Fibroblast of pulmonary artery (primary cell): ENCODE data around the gene TBCCD1.
A peak's percentile ranks its signal among the peaks of the same experiment; 100 is the strongest.
"Not testable (repeated sequence)": the region's sequence is repeated elsewhere in the genome, so short reads cannot be mapped to it uniquely, and the experiment has no call there.

Experiments
- DNase-seq: peaks from one replicate; pipeline ENCODE4 v3.0.0-alpha.2; 2010; ENCODE audit warnings: low read depth
- H3K4me3 ChIP-seq: replicated peaks from 2 replicates; pipeline ENCODE4 v1.5.1; 2011; ENCODE audit warnings: low read depth, mild to moderate bottlenecking, control low read depth, low read length, moderate library complexity
- CTCF ChIP-seq: IDR thresholded peaks from 2 replicates; pipeline ENCODE4 v1.5.1; 2011; ENCODE audit warnings: mild to moderate bottlenecking, control low read depth, low read length, inconsistent platforms; ENCODE audit errors: missing control alignments

TBCCD1 gene

GRCh38 chr3:186571644-186572013 is 4.5 kb upstream of the TBCCD1 start:
- no peak for DNase-seq

DNA sequence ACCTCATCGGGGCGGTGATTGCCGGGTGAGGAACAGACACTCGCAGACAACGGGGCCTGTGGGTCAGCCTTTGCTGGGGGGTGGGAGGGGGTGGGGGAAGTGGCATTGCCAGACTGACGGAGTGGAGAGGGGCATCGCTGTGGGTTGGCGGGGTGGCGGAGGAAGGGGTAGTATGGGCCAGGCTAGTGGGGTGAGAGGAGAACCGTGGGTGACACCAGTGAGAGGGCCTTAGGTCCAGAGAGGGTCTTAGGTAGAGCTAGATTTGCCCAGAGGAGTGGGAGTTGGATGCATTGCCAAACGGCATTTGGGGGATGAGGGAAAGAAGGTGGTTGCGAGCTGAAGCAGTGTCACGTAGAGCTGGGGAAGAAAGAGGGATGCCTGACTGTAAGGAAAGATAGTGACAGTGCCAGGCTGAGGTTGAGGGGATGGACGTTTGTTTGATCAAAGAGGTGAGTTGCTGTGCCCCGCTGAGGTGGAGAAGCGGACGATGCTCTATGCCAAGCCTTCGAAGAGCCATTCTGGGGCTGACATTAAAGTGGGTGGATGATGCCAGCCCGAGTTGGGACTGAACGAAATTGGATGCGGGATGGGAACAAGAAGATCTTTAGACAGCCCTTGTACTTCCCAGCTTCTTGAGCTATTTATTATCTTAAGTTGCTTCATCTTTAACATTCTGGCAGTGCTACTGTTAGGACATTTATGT is 4.0 kb upstream of the TBCCD1 start:
- DNase-seq: no peak
- no peak for TF ChIP-seq CTCF
- H3K4me3 ChIP-seq: peak overlapping the region; percentile 89

More at GRCh38 chr3:186571644-186572013, 4.5 kb upstream of the TBCCD1 start:
- no peak for TF ChIP-seq CTCF
- peak overlapping the region; percentile 89 for H3K4me3 ChIP-seq

DNA sequence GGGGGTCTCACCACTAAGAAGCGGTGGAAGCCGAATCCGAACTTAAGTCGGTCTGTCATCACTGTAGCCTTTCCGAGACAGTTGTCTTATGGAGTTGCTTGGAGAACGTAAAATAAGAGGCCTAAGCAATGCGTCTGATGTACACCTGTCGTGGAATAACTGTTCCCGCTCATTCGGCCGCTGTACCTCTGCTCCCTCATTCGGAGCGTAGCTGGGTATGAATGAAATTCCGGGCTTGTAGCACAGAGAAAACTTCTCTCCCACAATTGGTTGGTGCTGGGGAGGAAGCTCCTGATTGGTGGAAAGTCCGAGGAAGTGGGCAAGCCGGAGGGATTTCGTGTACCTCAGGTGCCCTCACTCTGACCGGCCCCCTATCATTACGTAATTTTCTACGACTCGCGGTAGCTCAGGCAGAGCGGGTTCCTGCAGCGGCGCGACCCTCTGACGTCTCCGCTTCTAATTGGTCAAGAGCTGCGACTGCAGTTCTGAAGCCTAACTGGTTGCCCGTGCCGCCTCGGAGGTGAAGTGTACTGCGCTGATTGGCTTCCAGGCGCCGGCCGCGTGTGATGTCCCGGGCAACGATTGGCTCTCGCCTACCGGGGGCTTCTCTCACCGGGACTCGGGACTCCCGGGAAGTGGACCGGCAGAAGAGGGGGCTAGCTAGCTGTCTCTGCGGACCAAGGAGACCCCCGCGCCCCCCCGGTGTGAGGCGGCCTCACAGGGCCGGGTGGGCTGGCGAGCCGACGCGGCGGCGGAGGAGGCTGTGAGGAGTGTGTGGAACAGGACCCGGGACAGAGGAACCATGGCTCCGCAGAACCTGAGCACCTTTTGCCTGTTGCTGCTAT is 3.2 kb upstream of the TBCCD1 start, which contains the start of gene DNAJB11:
Gene DNAJB11 (plus strand): TSS at position 625 of the 845 bp plus-strand sequence. CDS start 178 bp downstream, at position 803.
- DNase-seq: peak; percentile 100
- H3K4me3 ChIP-seq: peak within 1 kb of the TSS; percentile 89
- no peak for TF ChIP-seq CTCF

DNA sequence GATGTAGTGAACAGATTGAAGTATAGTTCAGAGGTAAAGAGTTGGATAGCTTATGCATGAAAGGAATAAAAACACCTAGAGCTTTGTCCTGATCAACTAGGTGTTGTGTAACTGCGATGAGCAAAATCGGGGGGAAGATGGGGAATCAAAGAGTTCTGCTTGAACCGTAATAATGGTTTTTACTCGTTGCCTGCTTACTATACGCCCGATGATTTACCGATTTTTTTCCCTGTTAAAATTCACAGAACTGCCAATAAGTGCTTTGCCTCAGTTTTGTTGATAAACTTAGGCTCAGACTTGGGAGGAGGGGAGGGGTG is 2.6 kb upstream of the TBCCD1 start:
- DNase-seq: no peak

DNA sequence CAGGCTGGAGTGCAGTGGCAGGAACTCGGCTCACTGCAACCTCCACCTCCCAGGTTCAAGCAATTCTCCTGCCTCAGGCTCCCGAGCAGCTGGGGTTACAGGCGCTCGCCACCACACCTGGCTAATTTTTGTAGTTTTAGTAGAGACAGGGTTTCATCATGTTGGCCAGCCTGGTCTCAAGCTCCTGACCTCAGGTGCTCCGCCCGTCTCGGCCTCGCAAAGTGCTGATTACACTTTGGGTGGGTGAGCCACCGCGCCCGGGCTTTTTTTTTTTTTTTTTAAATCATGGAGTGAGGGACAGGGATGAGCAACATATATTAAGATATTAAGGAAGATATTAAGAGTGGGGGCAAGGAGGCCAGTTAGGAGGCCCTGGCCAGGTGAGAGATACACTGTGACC is 2.2 kb upstream of the TBCCD1 start:
- not testable (repeated sequence) for DNase-seq
- H3K4me3 ChIP-seq: peak overlapping the region; percentile 89

More for the DNA sequence above, 2.6 kb upstream of the TBCCD1 start:
- no peak for TF ChIP-seq CTCF
- peak overlapping the region; percentile 89 for H3K4me3 ChIP-seq

- H3K4me3 ChIP-seq: peak overlapping the region; percentile 98
- DNase-seq: no peak
- no peak for TF ChIP-seq CTCF
Observed at GRCh38 chr3:186566772-186567071, 417 bp downstream of the TBCCD1 start.

GRCh38 chr3:186564586-186564985 is 2.6 kb downstream of the TBCCD1 start:
- no peak overlapping the region for H3K4me3 ChIP-seq
- DNase-seq: no peak
- no peak for TF ChIP-seq CTCF
